Astrocyte of the spinal cord (primary cell): Measurements from ENCODE around the gene GTF3C4.

Experiments
- DNase-seq: peaks from one replicate; pipeline ENCODE4 v3.0.0; 2011; ENCODE audit warnings: low read depth, low spot score
- H3K4me3 ChIP-seq: 2 replicates; pipeline ENCODE4 v1.5.1; 2011; ENCODE audit warnings: low read depth, mild to moderate bottlenecking, low read length, moderate library complexity
- CTCF ChIP-seq: IDR thresholded peaks from 2 replicates; pipeline ENCODE4 v1.5.1; 2012; ENCODE audit warnings: low read depth, mild to moderate bottlenecking, low read length, inconsistent platforms
- in situ Hi-C: cut with HindIII; loops from 2 replicates; pipeline ENCODE4 v1.10.0; 2017; ENCODE audit warnings: low sequenced_read_pairs

Gene GTF3C4

GRCh38 chr9:132742821-132743311, 72.6 kb downstream of the GTF3C4 start:
- DNase-seq = no peak
- TF ChIP-seq CTCF = no peak
- no peak overlapping the region for H3K4me3 ChIP-seq
- in situ Hi-C loops = no loop called here

GRCh38 chr9:132743931-132744479, 73.7 kb downstream of the GTF3C4 start:
- no peak for TF ChIP-seq CTCF
- no peak for DNase-seq
- in situ Hi-C loops = no loop called here
- no peak overlapping the region for H3K4me3 ChIP-seq
